Suppressor macrophage (primary cell): Measurements from ENCODE around the gene GADL1.

Source experiments
- DNase-seq, 4 experiments: peaks; one replicate each; pipeline ENCODE4 v3.0.0-alpha.2; 2020 to 2022

The GADL1 gene

GRCh38 chr3:30756218-30756617, 138.2 kb downstream of the GADL1 start:
- no peak for DNase-seq

DNA sequence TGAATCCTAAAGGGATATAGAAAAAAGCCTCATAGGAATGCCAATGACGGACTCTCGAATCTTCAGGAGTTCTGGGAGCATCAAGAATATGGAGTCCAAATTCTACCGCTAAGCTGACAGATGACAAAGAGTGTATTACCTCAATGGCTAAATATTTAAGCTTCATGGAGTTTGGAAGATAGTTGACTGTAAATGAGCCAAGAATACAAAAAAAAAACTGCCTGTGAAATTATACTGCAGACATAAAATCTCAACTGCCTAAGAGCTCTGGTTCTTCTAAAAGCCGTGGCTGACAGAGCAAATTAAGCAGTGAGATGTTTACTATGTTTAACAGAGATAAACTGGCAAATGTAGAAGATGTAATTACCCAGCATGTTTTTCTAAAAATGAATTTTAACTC, 140.0 kb downstream of the GADL1 start:
- no peak for DNase-seq

DNA sequence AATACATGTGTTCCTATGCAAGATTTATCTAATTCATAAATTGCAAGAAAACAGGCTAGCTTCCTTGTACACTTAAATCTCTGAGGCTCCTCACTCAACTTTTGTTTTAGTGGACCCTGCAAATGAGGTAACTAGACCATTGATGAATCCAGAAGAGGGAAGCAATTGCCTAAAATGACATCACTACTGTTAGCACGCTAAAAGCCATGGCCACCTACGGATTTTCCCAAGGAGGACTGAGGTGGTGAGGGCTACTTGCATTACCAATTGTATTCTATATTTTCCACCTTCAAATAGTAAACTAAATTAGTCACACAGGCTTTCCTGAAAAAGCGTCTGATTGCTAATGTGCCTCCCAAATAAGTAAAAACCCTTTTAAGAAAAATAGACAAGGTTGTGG, 140.7 kb downstream of the GADL1 start:
- DNase-seq, result peak; percentile 40 to 73 (median 65)

GRCh38 chr3:30752970-30753369, 141.5 kb downstream of the GADL1 start:
- peak; percentile 69 to 85 (median 80) for DNase-seq

DNA sequence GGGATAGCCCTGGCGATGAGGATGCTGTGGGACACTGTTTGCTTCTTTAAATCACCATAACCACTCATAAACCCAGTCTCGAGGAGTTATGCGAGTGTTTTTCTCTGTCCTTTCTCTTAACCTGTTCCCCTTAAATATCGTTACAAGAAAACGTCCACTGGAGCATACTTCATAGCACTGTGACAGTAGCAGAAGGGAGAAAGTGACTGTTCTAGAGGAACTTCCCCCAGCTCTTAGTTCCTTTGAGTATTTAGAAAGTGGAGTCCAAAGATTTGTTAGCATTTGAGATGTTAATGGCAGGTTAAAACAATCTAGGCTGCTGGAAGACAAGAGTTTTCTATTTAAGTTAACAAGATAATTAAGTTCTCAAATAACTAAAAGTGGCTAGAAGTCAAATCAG, 142.0 kb downstream of the GADL1 start:
- peak in 2 of 4 experiments; percentile 30 to 31 for DNase-seq

DNA sequence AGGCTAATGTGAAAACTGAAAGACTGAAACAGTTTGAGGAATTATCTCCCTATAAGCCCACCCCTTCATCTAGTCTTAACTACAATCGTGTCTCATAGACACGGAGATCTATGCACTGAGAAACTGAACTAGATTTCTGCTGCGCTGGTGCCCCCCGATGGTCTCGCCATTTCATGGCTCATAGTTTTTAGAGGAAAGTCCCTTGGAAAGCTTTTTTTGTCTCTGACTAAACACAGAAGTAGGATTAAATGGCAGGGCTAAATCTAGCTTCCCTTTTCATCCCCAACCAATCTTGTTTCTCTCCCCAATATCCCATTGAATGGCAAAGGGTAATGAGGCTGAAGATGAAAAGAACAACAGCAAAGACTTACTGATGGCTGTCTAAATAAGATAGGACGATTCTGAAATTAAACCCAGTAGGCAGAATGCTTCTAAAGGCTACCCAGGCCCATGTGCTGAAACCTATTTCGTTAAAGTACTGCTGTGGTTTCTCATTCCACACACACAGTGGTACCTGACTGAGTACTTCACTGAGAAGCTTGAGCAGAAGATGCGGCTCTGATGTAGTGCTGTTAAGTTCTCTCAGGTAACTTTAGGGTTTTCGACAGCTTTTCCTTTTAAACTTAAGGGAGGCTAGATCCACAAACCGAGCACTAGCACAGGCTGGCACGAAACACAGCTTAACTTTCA, 142.7 kb downstream of the GADL1 start:
- DNase-seq, result peak; percentile 59 to 65 (median 64)

GRCh38 chr3:30750967-30751366, 143.5 kb downstream of the GADL1 start:
- DNase-seq, result no peak

DNA sequence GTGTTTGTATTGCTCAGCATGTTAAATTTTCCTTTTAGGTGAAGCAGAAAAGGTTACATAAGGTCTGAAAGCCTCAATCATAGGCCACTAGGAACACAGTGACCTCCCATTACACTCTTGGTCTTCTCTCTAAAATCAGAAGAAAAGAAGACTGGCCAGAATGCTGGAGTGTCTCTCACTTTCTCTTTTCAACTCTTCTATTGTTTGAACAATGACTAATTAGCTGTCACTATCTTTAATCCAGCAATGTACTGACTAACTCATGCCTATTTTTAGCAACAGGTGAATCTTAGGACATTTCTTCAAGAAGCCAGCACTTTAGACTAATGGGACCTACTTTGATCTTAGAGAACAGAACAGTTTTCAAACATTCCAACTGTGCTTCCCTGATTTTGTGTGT, 145.2 kb downstream of the GADL1 start:
- DNase-seq, result no peak

DNA sequence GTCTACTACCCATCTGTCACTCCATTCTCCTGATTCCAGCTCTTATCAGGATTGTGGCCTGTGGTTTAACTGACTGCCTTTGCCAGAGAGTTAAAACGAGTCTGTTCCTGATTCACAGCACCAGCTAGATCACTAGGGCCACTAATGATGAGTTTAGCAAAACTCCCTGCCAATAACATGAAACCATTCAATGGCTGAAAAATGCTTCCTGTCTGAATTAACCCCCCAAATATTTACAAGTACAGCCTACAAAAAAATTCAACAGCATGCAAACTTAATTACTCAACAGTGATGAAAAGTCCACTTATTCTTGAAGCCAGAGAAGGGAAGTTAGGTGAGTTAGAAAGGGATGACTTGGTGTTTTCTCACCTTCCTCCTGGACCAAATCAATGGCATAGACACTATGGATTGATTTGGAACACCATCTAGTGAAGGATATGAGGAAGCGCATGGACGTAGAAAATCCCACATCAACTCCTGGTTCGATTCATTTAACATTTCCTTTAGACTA, 146.6 kb downstream of the GADL1 start:
- peak in 1 of 4 experiments; percentile 12 for DNase-seq

- DNase-seq, result no peak
These were observed 150.7 kb downstream of the GADL1 start for GRCh38 chr3:30743641-30744317.

DNA sequence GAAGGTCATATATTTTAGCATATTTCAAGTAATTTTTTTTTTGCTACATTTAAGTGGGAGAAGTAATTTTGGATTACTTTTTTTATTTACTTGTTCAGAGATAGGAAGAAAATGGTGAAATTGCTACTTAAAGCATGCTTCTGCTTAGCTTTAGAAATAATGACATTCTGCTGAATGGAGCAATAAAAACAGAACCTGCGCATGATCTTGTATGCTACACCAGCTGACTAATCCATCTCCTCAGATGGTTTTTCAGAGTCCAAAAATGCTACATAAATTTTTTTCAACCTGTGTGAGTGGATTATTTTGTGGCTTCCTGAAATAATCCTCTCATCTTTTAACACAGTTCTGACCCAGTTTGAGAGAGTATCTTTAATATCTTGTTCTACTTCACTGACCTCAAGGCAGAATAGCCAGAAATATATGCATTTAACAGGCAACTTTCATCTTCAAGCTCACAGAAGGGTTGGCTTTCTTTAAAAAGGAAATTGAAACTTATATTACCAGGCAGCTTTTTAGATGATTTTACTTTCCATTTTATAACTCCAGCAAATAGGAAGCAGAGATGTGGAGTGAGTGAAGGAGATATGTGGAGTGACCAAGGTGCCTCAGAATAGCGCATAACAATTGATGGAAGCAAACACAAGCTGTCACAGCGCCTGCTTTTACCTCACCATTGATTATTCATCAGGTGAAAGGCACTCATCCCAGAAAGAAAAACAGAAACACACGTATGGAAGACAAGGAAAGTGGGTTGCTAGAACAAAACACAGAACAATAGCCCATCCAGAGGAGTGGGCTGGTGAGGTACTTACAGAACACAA, 151.5 kb downstream of the GADL1 start:
- peak in 1 of 4 experiments; percentile 16 for DNase-seq

GRCh38 chr3:30741889-30742288, 152.6 kb downstream of the GADL1 start:
- DNase-seq, result no peak

GRCh38 chr3:30738605-30739004, 155.9 kb downstream of the GADL1 start:
- no peak for DNase-seq

DNA sequence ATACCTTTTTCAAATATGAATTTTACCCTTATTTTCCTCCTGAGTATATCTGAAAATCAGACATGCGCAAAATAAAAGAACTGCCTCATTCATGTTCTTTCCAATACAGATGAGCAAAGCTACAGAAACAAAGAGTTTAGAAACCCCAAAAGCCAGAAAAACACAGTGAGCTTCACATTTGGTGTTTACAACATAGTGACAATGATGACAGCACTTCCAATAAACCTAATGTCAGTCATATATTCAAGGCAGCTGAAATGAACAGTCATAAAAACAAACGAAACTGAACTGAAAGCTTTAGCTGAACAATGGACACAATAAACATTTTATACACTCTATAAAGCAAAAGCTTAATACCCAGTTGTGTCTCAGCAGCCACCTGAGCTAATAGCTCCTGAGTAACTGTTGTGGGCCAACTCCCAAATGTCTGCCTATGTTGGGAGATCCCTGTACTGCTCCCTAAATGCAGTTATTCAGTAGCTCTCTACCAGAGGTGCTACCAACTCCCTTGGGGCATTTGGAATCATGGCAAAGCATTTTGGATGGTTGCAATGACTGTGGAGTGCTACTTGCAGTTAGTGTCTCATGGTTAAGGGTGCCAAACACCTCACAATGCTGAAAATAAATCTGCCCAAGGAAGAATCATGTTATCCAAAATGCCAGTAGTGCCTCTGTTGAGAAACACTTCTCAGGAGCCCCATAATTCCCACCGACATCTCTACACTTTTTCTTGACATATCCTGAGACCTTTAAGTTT, 156.5 kb downstream of the GADL1 start:
- no peak for DNase-seq

- no peak for DNase-seq
These were observed 160.8 kb downstream of the GADL1 start for GRCh38 chr3:30733696-30734095.

- DNase-seq, result no peak
These were observed 161.3 kb downstream of the GADL1 start for GRCh38 chr3:30733209-30733608.

GRCh38 chr3:30730967-30731366, 163.5 kb downstream of the GADL1 start:
- DNase-seq, result no peak

- no peak for DNase-seq
These were observed 164.5 kb downstream of the GADL1 start for GRCh38 chr3:30729936-30730335.

DNA sequence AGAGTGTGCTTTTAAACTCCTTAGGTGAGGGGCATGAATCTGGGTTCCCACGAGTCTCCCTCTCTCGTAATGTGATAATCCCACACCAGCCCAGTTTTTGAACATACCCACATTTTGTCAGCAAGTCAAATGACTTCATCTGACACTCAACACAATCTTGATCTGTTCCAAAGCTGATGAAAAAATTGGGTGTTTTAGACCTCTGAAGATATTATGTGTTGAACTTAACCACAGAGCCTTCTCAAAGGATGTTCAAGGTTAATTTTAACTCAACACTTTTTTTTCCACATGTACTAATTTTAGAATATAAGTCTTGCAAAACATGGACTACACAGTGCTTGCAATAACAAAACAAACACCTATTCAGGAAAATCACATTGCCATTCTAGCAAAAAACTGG, 164.9 kb downstream of the GADL1 start:
- DNase-seq, result no peak

GRCh38 chr3:30728143-30728542, 166.3 kb downstream of the GADL1 start:
- no peak for DNase-seq

GRCh38 chr3:30724863-30725262, 169.6 kb downstream of the GADL1 start:
- DNase-seq, result no peak

- no peak for DNase-seq
These were observed 171.2 kb downstream of the GADL1 start for GRCh38 chr3:30723211-30723610.

DNA sequence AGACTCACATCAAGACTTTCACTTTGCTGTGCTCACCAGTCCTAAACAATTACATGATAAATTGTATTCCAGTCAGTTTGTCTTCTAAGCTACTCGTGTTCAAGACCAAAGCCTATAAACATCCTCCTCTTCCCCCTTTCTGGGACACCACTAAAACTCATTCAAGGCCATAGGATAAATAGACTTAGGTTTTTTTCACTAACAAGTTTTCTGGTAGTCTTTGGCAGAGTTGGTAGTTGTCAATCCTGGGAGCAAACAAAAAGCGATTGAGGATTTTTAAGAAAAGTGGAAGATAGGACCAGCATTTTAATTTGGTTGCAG, 173.2 kb downstream of the GADL1 start:
- no peak for DNase-seq
